Activated T-helper 9 cell treated with anti-CD3 and anti-CD28 coated beads, Interleukin-2, amount 50 U/mL, for 16 hours (primary cell): ENCODE data around the gene GRID1.
"Not testable (repeated sequence)": the region's sequence is repeated elsewhere in the genome, so short reads cannot be mapped to it uniquely, and the experiment has no call there.

Experiments used
- DNase-seq: peaks from one replicate; pipeline ENCODE4 v3.0.0-alpha.2; 2020; ENCODE audit warnings: low read depth

GRID1 gene

GRCh38 chr10:86251426-86251825 lies 115.2 kb downstream of the GRID1 start:
- DNase-seq: no peak

- no peak for DNase-seq
Observed at GRCh38 chr10:86250399-86250798, 116.2 kb downstream of the GRID1 start.

GRCh38 chr10:86249794-86250193 lies 116.8 kb downstream of the GRID1 start:
- DNase-seq: no peak

GRCh38 chr10:86248062-86248461 lies 118.5 kb downstream of the GRID1 start:
- no peak for DNase-seq

- no peak for DNase-seq
Observed at GRCh38 chr10:86247588-86247987, 119.0 kb downstream of the GRID1 start.

GRCh38 chr10:86247073-86247472 lies 119.5 kb downstream of the GRID1 start:
- DNase-seq: no peak

- DNase-seq: no peak
Observed at GRCh38 chr10:86246279-86246940, 120.2 kb downstream of the GRID1 start.

- no peak for DNase-seq
Observed at GRCh38 chr10:86245015-86245394, 121.6 kb downstream of the GRID1 start.

- no peak for DNase-seq
Observed at GRCh38 chr10:86244297-86245014, 122.1 kb downstream of the GRID1 start.

GRCh38 chr10:86243651-86244155 lies 122.9 kb downstream of the GRID1 start:
- no peak for DNase-seq

GRCh38 chr10:86242761-86243160 lies 123.8 kb downstream of the GRID1 start:
- no peak for DNase-seq

GRCh38 chr10:86238089-86238488 lies 128.5 kb downstream of the GRID1 start:
- not testable (repeated sequence) for DNase-seq

GRCh38 chr10:86234541-86235270 lies 131.9 kb downstream of the GRID1 start:
- DNase-seq: no peak

- DNase-seq: no peak
Observed at GRCh38 chr10:86234107-86234506, 132.5 kb downstream of the GRID1 start.

GRCh38 chr10:86233131-86233530 lies 133.5 kb downstream of the GRID1 start:
- no peak for DNase-seq

- DNase-seq: no peak
Observed at GRCh38 chr10:86232644-86233043, 134.0 kb downstream of the GRID1 start.

- no peak for DNase-seq
Observed at GRCh38 chr10:86231796-86232560, 134.6 kb downstream of the GRID1 start.

GRCh38 chr10:86230557-86231180 lies 135.9 kb downstream of the GRID1 start:
- no peak for DNase-seq

- DNase-seq: no peak
Observed at GRCh38 chr10:86229811-86230556, 136.6 kb downstream of the GRID1 start.

GRCh38 chr10:86229376-86229775 lies 137.2 kb downstream of the GRID1 start:
- no peak for DNase-seq
